Muscle of arm (tissue), 12 donors: ENCODE data around the gene PRKCE. TPM values are rescaled to one million over a fixed set of nuclear protein-coding genes. Genes with fewer than 3 reads are reported as not detected.

Source experiments
- DNase-seq: peaks from one replicate; pipeline ENCODE4 v3.0.0-alpha.2; 2013
- polyA plus RNA-seq, 12 donors: library from polyadenylated mRNA; unstranded; fragments of 120-200 nt; gene quantifications; one replicate each; pipeline ENCODE4 v1.2.1, GENCODE V29; 2013; ENCODE audit not compliant: insufficient read length in 12 of 12

PRKCE gene
- polyA plus RNA-seq, 12 donors = 4.5 to 17.3 (median 5.4) TPM; not detected in 1

DNA sequence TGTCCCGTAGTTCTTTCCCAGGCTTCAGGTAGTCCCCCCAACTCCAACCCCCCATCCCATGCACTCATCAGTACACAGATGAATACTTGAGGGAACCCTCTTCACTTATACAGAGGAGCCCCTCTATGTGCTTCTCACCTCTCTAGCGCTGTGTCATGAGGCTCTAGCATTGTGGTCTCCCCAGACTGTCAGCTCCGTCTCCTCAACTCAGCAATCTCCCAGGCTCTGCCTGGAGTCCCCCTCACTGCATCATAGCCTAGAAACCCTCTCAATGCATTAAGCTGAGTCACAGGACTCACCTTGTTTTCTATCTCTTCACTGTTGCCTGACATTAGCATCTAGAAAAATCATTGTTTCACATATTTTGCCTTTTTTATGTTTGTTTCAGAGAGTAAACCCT, 20.2 kb upstream of the PRKCE start:
- DNase-seq = no peak

DNA sequence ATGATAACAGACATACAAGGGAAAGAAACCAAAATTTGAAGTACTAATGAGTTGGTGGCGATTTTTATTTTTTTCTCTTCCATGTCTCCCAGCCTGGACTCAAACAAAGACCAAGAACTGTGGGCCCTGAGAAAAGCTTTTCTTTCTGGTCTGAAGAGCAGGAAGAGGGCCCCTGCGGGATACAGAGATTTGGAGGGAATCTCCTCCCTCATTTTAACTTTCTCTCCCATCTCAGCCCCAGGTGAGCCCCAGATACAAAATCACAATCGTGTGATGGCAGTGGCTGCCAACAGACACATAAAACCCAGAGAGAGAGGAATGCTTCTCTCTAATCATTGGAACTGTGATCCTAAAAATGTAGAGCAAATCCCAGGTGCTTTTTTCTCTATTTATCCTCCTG, 19.5 kb upstream of the PRKCE start:
- DNase-seq = no peak

DNA sequence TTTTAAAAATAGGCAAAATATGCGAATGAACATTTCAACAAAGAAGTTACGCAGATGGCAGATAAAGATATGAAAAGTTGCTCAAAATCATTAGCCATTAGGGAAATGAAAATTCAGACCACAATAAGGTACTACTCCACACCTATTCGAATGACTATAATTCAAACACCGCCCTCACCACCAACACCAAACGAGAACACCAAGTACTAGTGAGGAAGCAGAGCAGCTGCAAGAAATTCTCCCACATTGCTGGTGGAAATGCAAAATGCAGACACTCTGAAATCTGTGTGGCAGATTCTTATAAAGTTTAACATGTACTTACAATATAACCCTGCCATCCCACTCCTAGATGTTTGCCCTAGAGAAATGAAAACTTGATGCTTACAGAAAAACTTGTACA, 17.3 kb upstream of the PRKCE start:
- DNase-seq = no peak

DNA sequence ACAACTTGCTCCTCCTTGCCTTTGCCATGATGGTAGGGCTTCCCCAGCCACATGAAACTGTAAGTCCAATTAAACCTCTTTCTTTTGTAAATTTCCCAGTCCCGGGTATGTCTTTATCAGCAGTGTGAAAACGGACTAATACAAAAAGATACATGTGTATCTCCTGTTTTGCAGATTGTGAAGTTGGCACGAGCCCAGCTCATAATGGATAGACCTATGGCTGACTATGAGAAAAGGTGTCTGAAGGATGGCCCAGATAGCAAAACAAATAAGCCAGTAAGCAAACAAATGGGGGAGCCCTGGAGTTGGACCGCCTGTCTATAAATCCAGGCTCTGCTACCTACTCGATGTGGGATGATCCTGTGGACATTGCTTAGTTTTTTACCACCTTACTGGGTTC, 15.5 kb upstream of the PRKCE start:
- no peak for DNase-seq

DNA sequence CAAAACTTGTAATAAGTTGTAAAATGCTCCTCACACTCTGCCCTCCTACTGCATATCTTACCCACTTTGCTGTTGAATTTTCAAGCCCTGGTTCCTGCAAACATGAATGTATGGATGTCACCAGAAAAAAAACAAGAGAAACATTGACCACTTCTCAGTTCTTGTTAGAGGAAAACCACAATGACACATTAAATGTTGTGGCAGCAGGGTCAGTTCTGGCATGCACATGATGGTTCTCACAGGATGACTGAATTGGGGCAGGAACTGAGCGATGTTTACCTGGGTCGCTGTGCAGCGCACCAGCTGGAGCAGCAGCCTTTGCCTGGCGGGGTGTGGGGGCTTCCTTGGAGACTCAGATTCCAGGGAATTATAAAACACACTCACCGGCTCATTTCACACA, 14.0 kb upstream of the PRKCE start:
- DNase-seq = no peak

DNA sequence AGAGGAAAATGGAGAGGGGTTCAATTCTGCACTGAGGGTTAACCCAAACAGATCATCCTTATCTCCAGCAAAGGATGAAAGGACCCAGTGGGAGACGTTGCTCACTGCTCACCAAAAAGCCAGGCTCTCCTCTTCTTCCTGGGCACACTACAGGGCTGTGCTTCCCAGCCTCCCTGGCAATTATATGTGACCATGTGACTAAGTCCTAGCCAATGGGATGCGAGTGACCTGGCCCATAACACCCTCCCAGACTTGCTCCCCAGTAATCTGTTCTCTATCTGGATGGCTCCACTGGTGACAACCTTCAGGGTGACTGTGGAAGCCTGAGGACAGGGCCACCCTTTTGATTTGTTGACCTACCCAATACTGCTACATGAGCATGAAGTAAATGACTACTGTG, 10.9 kb upstream of the PRKCE start:
- no peak for DNase-seq

DNA sequence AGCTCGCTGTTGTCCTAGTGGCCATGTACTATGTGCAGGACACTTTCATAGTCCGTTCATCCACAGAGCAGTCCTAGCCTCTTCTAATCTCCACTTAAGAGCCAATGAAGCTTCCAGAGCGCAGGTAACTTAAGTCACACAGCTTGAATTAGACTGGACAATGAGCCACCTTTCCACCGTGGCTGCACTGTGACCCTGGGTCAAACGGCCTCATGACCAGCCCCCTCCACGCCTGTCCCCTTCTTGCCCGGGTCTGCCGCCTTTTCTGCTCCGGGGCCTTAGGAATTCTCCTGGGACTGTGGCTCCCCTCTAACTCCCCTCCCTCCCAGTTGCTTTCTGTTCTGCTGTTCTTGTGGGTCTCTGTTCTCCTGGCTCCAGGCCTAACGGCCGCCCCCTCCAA, 8.4 kb upstream of the PRKCE start:
- no peak for DNase-seq

DNA sequence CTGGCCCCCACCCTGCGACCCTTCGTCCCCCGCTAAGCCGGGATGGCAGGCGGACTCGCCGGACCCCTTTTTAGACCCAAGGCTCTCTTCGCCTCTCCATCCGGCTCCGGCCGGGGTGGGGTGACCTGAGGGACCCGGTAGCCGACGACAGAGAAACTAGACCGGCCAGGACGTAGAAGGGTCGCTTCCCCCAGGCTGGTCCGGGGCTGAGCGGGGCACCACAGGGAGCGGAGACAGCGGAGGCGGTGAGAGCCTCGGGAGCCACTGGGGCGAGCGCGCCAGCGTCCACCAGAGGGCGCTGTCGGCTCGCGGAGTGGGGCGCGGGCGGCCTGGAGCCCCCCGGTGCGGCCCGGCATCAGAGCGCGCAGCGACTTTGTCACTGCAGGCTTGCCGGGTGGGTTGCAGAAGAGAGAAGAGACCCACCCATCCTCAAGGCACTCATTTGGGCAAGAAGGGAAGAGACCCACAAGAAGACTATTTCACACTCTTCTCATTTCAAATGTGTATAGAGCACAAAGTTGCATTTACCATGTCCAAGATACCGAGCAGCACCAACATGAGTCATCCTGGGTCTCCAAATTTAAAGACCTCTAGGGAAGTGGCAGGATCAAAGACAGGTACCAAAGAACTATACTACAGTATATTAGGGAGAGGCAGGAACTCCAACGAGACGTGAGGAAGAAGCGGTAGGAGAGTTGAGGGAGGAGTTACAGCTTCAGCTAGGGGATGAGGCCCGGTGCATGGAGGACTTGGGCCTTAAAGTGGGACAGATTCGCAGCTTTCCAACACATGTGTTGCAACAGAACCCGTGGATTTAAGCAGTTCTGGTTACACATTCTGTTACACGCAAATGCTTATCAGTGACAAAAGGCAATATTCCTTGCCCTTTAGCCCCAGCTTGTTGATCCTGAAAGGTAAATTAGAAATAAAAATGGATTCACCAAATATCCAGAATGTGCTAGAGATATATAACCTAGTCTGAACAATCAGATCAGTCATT, 7.6 kb upstream of the PRKCE start:
- peak; percentile 80 for DNase-seq

DNA sequence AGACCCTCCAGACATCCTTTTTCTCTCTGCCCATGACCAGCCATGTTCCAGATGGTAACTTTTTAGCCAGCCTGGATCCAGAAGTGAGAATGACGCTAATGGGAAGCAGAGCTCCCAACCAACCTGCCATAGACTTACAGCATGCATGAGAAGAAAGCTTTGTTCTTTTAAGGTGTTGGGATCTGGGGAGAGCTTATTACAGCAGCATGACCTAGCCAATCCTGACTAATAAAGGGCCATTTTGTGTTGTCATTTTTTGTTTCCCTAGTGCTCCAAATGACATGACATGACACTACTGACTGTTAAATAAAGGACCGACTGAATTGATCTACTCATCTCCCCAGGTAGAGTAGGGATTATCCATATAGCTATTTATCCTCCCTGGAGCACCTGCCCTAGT, 5.2 kb upstream of the PRKCE start:
- DNase-seq = no peak

DNA sequence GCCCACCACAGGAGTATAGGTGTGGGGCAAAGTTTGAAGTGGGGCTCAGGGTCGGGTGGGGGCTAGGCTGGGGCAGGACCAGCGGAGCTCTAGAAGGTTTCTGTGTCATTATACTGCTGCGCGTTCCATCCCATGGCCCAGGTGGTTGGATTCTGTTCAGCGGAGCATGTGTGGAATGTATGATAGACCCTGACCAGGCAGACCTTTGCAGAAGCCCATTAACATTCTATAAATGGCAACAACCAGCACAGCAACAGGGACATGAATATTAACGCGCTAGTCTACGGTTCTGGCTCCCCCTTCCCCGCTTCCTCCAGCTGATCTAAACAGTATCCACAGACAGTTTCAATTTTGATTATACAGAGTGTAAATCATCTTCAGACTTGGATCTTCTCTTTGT, 4.1 kb upstream of the PRKCE start:
- DNase-seq = no peak

DNA sequence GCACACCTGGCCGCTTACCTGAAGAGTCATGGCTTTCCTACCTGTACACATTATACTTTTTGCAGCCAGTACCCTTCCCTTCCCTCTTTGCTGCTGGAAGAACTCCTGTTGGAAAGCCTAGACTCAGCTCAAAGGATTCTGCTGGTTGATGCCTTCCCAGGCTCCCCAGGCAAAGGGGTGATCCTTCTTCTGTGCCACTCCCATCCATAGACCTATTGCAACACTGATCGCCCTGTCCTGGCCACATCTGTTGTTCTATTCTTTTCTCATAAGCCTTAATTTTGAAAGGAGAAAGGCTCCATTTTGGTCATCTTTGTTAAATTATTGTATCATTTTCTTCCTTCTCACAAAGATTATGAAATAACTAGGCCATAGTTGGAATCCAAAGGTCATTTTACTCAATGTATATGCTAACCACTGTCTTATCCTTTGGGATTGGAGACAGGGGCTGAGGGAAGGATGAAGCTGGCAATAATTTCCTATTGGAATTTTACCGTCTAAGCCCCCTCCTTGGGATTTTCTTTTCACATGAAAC, 3.4 kb upstream of the PRKCE start:
- DNase-seq = no peak

DNA sequence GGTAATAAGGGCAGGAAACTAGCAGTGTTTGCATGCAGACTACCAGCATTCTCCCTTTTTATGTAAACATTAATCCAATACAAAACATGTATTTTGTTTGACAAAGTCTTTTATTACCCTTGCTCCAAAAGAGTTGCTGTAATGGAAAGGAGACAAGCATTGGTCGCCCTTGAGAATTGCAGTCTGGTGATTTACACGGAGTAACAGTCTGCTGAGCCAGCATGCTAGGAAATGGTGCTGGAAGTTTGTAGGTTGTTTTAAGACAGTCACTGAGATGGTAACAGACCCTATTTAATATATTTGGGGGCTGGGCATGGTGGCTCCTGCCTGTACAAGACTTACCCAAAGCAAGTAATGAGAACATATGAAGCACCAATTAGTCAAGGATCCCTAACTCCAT, 2.8 kb upstream of the PRKCE start:
- DNase-seq = no peak

DNA sequence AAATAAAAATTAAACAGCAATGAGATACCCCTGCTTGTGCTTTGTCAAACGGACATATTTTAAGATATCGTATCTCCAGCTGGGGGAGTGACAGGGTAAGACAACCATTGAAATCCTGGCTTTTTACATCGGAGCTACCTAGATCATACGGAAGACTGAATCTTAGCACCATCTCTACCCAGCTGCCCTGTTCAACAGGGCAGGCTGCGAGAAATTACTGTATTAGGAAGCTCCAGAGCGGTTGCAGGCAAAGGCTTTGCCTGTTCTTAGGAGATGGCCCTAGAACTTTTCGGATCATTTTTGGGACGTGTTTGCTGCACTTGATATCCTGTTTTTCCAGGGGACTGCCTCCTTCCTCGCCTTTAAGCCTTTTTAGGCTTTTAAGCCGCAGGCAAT, 2.0 kb upstream of the PRKCE start:
- DNase-seq = peak; percentile 45

DNA sequence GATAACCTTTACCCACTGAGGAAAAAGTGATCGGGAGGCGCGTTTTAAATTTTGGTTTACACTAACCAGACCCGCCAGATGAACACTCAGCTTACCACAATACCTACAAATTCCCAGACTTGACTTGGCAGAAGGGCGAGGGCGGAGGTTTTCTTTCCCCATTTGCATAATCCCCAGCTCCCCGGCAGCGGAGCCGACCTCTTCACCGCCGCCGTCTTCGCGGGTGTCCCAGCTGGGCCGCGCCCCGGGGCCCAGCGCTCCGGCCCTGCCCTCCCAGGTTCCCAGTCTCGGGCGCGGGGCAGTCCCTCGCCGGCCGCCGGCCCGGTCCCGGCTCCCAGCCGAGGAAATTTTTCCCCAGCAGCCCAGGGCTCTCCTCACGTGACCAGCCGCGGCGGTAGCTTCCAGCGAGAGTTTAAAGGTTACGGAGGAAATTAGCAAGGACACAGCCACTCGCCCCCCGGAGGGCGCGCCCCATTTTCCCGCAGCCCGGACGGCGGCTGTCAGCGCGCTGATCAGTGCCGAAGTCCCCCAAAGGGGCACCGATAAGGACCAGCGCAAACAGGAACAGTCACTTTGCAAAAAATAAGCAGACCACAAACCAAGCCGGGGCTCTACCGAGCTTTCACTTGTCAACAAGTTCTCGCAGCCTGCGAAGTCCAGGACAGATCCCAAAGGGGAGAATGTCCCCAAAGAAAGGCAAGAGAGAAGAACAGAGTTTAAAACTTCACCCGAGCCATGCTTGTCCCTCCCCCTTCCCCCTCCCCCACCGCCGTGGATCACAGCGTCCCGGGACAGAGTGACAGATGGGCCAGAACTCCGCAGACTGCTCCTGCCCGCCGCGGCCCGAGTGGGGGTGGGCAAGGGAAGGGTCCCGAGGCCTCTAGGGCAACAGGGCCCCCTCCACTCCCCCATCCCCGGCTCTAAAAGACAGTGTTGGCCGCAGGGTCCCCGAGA, 1.3 kb upstream of the PRKCE start:
- peak; percentile 64 for DNase-seq

DNA sequence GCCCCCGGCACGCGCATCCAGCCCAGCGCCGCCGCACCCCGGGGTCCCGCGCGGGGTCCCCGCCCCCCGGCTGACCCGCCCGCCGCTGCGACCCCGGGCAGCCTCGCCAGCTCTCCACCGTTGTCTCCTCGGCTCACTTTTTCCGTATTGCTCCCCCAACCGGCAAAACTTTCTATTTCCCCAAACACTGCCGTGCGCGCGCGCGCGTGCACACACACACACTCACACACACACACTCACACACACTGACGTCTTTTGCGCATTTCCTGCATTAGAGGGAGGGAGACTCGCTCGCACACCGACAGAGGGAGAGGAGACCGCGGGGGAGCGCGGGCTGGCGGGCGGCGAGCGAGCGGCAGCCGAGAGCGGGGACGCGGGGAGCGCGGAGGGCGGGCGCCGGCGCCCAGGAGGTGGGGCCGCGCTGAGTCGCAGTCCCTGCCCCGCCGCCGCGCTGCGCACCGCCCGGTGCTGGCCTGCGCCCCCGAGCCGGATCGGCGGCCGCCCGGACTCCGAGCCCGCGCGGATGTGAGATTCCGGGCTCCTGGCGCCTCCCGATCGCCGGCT, 542 bp upstream of the PRKCE start:
- peak; percentile 96 for DNase-seq

DNA sequence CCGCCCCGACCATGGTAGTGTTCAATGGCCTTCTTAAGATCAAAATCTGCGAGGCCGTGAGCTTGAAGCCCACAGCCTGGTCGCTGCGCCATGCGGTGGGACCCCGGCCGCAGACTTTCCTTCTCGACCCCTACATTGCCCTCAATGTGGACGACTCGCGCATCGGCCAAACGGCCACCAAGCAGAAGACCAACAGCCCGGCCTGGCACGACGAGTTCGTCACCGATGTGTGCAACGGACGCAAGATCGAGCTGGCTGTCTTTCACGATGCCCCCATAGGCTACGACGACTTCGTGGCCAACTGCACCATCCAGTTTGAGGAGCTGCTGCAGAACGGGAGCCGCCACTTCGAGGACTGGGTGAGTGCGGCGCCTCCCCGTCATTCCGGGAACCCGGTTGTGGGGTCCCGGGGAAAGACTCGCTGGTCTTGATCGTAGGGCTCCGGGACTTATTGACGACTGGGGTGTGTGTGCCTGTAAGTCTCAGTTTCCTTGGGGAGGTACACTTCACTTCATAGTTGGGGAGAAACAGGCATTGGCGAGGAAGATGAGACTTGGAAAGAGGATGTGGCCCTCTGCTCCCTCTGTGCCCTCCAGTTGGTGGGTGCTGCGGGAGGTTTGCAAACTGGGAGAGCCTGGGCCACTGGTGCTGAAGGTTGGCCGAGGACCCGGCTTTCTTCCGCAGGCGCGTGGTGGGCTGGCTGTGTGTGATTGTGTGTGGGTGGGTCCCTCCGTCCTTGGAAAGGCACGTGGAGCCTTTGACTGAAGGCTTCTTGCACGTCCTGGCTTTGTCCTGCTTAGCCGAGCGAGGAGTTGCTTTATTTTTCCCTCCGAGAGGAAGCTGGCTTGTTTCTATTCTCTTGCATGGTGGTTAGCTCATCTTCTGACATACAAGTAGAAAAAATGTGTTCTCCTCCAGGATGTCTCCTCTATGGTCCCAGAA, 886 bp downstream of the PRKCE start:
- DNase-seq = peak; percentile 59

DNA sequence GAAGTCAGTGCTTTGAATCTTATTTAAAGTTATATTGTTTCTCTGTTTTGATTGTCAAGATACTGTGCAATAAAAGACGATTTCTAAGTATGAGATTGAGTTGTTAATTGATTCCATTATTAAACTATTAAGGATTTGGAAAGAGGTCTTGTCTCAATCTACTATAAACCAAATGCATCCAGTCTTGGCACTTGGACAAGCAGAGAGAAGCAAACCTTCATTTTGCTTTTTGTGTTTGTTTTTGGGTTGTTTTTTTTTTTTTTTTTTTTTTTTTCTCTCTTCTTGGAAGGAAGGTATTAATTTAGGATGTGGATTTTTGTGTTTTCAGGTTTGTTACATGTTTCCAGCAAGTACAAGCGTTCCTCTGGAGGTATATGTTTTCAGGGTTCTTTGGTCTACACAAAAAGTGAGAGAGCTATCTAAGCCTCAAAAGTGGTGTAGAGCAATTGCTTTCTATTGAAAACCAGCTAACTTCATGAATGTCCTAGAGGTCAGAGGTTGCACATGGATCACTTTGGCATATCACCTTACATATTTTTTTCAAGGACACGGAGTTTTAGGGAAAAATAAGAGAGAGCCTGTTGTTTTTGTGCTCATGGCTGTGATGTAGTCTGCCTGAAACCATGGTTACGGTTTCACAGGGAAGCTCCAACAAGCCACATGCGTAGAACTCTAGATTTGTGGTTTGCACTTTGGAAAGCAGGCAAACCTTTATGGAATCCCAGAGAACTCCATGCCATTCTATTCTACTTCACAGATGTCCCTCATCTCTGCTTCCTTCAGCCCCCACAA, 1.8 kb downstream of the PRKCE start:
- DNase-seq = no peak

DNA sequence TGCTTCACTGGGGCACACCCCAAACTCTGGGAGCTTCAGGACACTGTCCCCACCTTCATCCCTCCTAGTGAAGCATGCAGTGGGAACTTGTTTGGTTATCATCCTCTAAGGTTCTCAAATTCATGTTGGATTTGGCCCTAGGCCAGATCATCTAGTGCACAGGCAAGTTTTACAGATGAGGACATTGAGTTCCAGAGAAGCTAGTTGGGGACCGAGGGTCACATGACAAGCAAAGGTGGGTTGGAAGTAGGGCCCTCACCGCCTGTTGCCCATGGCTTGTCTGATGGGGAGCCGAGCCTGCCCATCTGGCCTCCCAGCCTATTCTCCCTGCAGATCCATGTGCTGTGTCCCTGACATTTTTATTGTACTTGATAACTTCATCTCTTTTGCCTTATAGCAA, 2.8 kb downstream of the PRKCE start:
- no peak for DNase-seq

DNA sequence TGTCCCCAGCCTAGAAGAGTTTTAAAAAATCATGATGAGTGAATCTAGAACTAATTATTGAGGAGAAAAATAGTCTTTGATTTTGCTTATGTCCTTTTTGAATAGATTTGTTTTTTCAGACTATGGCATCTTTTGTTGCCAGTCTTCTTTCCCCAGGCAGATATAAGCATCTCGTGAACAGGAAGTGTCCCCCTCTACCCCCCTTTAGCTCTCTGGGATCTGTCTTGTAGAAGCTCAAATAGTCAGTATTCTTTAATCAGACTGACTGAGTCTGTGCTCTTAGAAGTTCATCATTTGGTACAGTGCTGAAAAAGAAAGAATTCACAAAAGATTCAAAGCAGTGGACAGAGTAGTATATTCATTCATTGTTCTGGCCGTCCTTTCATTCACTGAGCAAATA, 10.4 kb downstream of the PRKCE start:
- no peak for DNase-seq
